HEK293T (cell line): ENCODE data around the gene CTIF.

ENCODE experiments used
- BHLHE40 ChIP-seq: fragments of 450-650 bp; IDR thresholded peaks from 2 replicates; pipeline ENCODE4 v1.6.1; 2016; ENCODE audit warnings: mild to moderate bottlenecking, moderate library complexity, borderline replicate concordance
- CTBP1 ChIP-seq: fragments of 450-650 bp; IDR thresholded peaks from 2 replicates; pipeline ENCODE4 v1.6.1; 2016; ENCODE audit warnings: borderline replicate concordance
- ELF4 ChIP-seq: fragments of 450-650 bp; IDR thresholded peaks from 2 replicates; pipeline ENCODE4 v1.6.1; 2017; ENCODE audit warnings: antibody characterized with exemption
- FOXM1 ChIP-seq: fragments of 450-650 bp; IDR thresholded peaks from 2 replicates; pipeline ENCODE4 v1.6.1; 2017; ENCODE audit warnings: mild to moderate bottlenecking, borderline replicate concordance
- LEF1 ChIP-seq: fragments of 450-650 bp; IDR thresholded peaks from 2 replicates; pipeline ENCODE4 v1.6.1; 2017; ENCODE audit warnings: mild to moderate bottlenecking, borderline replicate concordance
- NFRKB ChIP-seq: fragments of 450-650 bp; IDR thresholded peaks from 2 replicates; pipeline ENCODE4 v1.6.1; 2016; ENCODE audit warnings: mild to moderate bottlenecking, moderate library complexity
- SP1 ChIP-seq: fragments of 450-650 bp; IDR thresholded peaks from 2 replicates; pipeline ENCODE4 v1.6.1; 2017
- SUZ12 ChIP-seq: fragments of 450-650 bp; IDR thresholded peaks from 2 replicates; pipeline ENCODE4 v1.6.1; 2016; ENCODE audit warnings: mild to moderate bottlenecking
- TARDBP ChIP-seq: fragments of 450-650 bp; IDR thresholded peaks from 2 replicates; pipeline ENCODE4 v1.6.1; 2016
- ZNF384 ChIP-seq: fragments of 450-650 bp; IDR thresholded peaks from 2 replicates; pipeline ENCODE4 v1.6.1; 2016
- TF ChIP-seq, protein P1 (sequence below): fragments of 450-650 bp; IDR thresholded peaks from 2 replicates; pipeline ENCODE4 v1.6.1; 2016

DNA sequence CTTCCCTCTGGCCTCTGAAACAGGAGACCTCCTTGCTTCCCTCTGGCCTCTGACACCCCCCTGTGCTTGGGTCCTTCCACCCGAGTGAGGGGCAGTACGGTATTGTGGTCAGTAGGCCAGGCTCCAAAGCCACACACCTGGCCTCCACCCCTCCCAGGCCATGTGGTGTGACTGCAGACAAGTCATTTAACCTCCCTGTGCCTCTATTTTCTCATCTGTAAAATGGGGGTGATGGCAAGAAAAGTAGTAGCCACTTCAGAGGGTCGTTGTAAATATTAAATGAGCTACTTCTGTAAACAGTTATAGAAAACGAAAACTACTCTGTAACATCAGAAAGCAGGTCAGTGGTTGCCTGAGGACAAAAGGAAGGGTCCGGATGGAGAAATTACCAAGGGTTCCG, 337.8 kb downstream of the CTIF start:
- TF ChIP-seq ELF4 (no peak), TARDBP (no peak), SP1 (no peak), NFRKB (no peak), LEF1 (no peak), ZNF384 (no peak), SUZ12 (no peak), BHLHE40 (no peak), FOXM1 (no peak), CTBP1 (no peak)
- TF ChIP-seq, protein P1, sequence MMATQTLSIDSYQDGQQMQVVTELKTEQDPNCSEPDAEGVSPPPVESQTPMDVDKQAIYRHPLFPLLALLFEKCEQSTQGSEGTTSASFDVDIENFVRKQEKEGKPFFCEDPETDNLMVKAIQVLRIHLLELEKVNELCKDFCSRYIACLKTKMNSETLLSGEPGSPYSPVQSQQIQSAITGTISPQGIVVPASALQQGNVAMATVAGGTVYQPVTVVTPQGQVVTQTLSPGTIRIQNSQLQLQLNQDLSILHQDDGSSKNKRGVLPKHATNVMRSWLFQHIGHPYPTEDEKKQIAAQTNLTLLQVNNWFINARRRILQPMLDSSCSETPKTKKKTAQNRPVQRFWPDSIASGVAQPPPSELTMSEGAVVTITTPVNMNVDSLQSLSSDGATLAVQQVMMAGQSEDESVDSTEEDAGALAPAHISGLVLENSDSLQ: no peak
